ENCODE results near the gene KCNJ5. TPM values are rescaled to one million over a fixed set of nuclear protein-coding genes. Genes with fewer than 3 reads are reported as not detected.

KCNJ5 gene
- total RNA-seq, 1 experiment from 2014 or later: 0.11 TPM

- H2BK15ac ChIP-seq (ENCODE audit: low read depth, low read length): no peak overlapping the region
- H3K18ac ChIP-seq (ENCODE audit: insufficient read length, low read depth, low read length): no peak overlapping the region
- no peak overlapping the region for H3K56ac ChIP-seq (ENCODE audit: insufficient read length, low read depth, low read length)
- H3K4ac ChIP-seq (ENCODE audit: low read depth, low read length): no peak overlapping the region
- H4K20me1 ChIP-seq (ENCODE audit: control insufficient read depth, insufficient read depth, insufficient read length): no peaks in the 10 kb centered on the region
- H3K23me2 ChIP-seq (ENCODE audit: insufficient read length, low read depth, low read length, poor library complexity, severe bottlenecking): no peaks in the 10 kb centered on the region
- no peak overlapping the region for H2BK12ac ChIP-seq (ENCODE audit: insufficient read length, low read depth, low read length)
- H3T11ph ChIP-seq (ENCODE audit: low read length): no peak overlapping the region
- no peak overlapping the region for H2BK5ac ChIP-seq (ENCODE audit: insufficient read length, low read length)
- Mint-ChIP-seq H3K4me3 (no peak overlapping the region), H3K9me3 (no peaks in the 10 kb centered on the region), H3K27ac (peak overlapping the region in 1 of 3 experiments; percentile 48; a peak in 1 of 7 replicates), H3K27me3 (ENCODE audit: low read depth) (peaks cover 3% of the 10 kb centered on the region; the same call in 1 of the 2 replicates), H3K4me1 (peaks cover 0 to 10% of the 10 kb centered on the region in 2 experiments; a peak in 1 of 4 replicates), H3K36me3 (ENCODE audit: insufficient read depth in 1 of 3, low read depth in 3 of 3) (no peaks in the 10 kb centered on the region)
- H3K23ac ChIP-seq (ENCODE audit: insufficient read length, low read depth, low read length): no peak overlapping the region
- no CpG with 5 or more reads among the region's 10 CpGs for WGBS (ENCODE audit: extremely low coverage, insufficient read length, low lambda C conversion rate)
- no peaks in the 10 kb centered on the region for H3K79me1 ChIP-seq (ENCODE audit: insufficient read depth, low read depth, low read length, poor library complexity, severe bottlenecking)
- H3K14ac ChIP-seq (ENCODE audit: insufficient read depth, low read length): no peak overlapping the region
- H3K9ac ChIP-seq (ENCODE audit: extremely low read depth, insufficient read length, low read length): no peak overlapping the region
- no peak overlapping the region for H2BK120ac ChIP-seq (ENCODE audit: low read depth, low read length, poor library complexity, severe bottlenecking)
- no peak overlapping the region for H2BK20ac ChIP-seq (ENCODE audit: low read depth, low read length, poor library complexity, severe bottlenecking)
- H4K8ac ChIP-seq (replicated peaks; ENCODE audit: insufficient read length, low read depth, low read length): no peak overlapping the region
- no peaks in the 10 kb centered on the region for H3K4me1 ChIP-seq (ENCODE audit: insufficient read depth, low read length)
- DNase-seq: peak; percentile 88
- H3K9me3 ChIP-seq (ENCODE audit: control insufficient read depth, low read depth, low read length): no peaks in the 10 kb centered on the region
- no peak overlapping the region for H2AFZ ChIP-seq (ENCODE audit: low read length)
- H3K79me2 ChIP-seq (ENCODE audit: insufficient read depth, low read length): no peaks in the 10 kb centered on the region
- H4K91ac ChIP-seq (ENCODE audit: insufficient read length, low read depth, low read length): no peak overlapping the region
- peak; percentile 97 for TF ChIP-seq CTCF (conservative IDR thresholded peaks at IDR 0.05)
- H3K27ac ChIP-seq (ENCODE audit: insufficient read length, low read depth, low read length): no peak overlapping the region
- H2AK5ac ChIP-seq (ENCODE audit: insufficient read length, low read length): no peak overlapping the region
- H3K27me3 ChIP-seq (ENCODE audit: insufficient read depth, low read length): no peaks in the 10 kb centered on the region
- H4K5ac ChIP-seq (ENCODE audit: insufficient read length, low read depth, low read length): no peak overlapping the region
- H3K4me2 ChIP-seq (ENCODE audit: insufficient read depth, insufficient read length, low read length): no peak overlapping the region
These were observed 42.2 kb upstream of the KCNJ5 start for GRCh38 chr11:128848815-128849455.

Data from H9 (cell line).